Activated CD8-positive, alpha-beta T cell treated with anti-CD3 and anti-CD28 coated beads for 36 hours (primary cell): Measurements from ENCODE around the gene LARGE1. TPM values are rescaled to one million over a fixed set of nuclear protein-coding genes. Genes with fewer than 3 reads are reported as not detected.

Source experiments
- ATAC-seq: fragments of 200-7000 bp; cut with Tn5 transposase; one replicate; pipeline ENCODE4 v1.10.0; 2021; ENCODE audit warnings: mild to moderate bottlenecking, moderate library complexity
- CTCF ChIA-PET: fragments of 350-600 bp; sonication (Branson Sonifier 250); formaldehyde crosslinking; loops from one replicate; lab custom pipeline; 2021; ENCODE audit warnings: antibody characterized with exemption; lab: Charles Lee
- POLR2A ChIA-PET: fragments of 350-600 bp; sonication (Branson Sonifier 250); formaldehyde crosslinking; loops from one replicate; lab custom pipeline; 2021; ENCODE audit warnings: antibody characterized with exemption; lab: Charles Lee
- DNase-seq: peaks from one replicate; pipeline ENCODE4 v3.0.0-alpha.2; 2020
- H3K27ac Mint-ChIP-seq: one replicate; pipeline ENCODE4 v1.8.0; 2021; ENCODE audit warnings: mild to moderate bottlenecking, mixed read lengths
- H3K27me3 Mint-ChIP-seq: one replicate; pipeline ENCODE4 v1.8.0; 2021; ENCODE audit warnings: mixed read lengths
- H3K36me3 Mint-ChIP-seq: one replicate; pipeline ENCODE4 v1.8.0; 2021; ENCODE audit warnings: low read depth, mixed read lengths
- H3K4me1 Mint-ChIP-seq: one replicate; pipeline ENCODE4 v1.8.0; 2021; ENCODE audit warnings: low read depth, mixed read lengths
- H3K4me3 Mint-ChIP-seq: one replicate; pipeline ENCODE4 v1.8.0; 2021; ENCODE audit warnings: mild to moderate bottlenecking, moderate library complexity, mixed read lengths
- H3K9me3 Mint-ChIP-seq: one replicate; pipeline ENCODE4 v1.8.0; 2021; ENCODE audit warnings: mixed read lengths
- intact Hi-C: fragments of 100-400 bp; cut with micrococcal nuclease; formaldehyde crosslinking; loops from one replicate; pipeline ENCODE4 v1.10.0; 2022
- total RNA-seq, 2 experiments: library from RNA; stranded (reverse); gene quantifications; one replicate each; pipeline ENCODE4 v1.2.3, GENCODE V29; 2021
- TF ChIP-seq, protein P1 (sequence below): fragments of 200-600 bp; IDR thresholded peaks from one replicate; pipeline ENCODE4 v1.8.0; 2022; ENCODE audit warnings: antibody characterized with exemption, mild to moderate bottlenecking

The LARGE1 gene
- total RNA-seq, 2 experiments from 2014 or later = 0.31 to 0.32 TPM

DNA sequence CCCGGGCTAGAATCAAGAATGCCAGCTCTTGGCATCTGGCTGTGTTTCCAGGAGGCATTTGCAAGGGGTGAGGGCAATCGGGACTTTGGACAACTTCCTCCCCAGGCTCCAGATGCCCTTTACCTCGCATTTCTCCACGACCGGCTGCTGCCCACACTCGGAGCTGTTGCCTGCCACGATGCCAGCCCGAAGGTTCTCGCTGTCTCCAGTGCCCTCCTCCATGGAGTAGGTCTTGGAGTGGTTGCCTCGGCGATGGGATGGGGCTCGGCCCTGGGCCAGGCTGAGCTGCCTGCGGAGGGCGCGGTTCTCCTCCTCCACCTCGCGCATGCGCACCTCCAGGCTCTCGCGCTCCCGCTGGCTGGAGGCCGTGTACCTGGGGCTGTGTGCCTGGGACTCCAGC, 270.0 kb downstream of the LARGE1 start:
- Mint-ChIP-seq H3K36me3 (no peaks in the 10 kb centered on the region), H3K4me1 (no peaks in the 10 kb centered on the region), H3K4me3 (no peak overlapping the region), H3K27ac (no peak overlapping the region), H3K9me3 (peaks cover 15% of the 10 kb centered on the region), H3K27me3 (no peaks in the 10 kb centered on the region)
- ChIA-PET CTCF (no interaction called here), POLR2A (no interaction called here)
- TF ChIP-seq, protein P1, sequence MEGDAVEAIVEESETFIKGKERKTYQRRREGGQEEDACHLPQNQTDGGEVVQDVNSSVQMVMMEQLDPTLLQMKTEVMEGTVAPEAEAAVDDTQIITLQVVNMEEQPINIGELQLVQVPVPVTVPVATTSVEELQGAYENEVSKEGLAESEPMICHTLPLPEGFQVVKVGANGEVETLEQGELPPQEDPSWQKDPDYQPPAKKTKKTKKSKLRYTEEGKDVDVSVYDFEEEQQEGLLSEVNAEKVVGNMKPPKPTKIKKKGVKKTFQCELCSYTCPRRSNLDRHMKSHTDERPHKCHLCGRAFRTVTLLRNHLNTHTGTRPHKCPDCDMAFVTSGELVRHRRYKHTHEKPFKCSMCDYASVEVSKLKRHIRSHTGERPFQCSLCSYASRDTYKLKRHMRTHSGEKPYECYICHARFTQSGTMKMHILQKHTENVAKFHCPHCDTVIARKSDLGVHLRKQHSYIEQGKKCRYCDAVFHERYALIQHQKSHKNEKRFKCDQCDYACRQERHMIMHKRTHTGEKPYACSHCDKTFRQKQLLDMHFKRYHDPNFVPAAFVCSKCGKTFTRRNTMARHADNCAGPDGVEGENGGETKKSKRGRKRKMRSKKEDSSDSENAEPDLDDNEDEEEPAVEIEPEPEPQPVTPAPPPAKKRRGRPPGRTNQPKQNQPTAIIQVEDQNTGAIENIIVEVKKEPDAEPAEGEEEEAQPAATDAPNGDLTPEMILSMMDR = no peak
- intact Hi-C loops = no loop called here
- no peak for DNase-seq
- ATAC-seq = no peak

DNA sequence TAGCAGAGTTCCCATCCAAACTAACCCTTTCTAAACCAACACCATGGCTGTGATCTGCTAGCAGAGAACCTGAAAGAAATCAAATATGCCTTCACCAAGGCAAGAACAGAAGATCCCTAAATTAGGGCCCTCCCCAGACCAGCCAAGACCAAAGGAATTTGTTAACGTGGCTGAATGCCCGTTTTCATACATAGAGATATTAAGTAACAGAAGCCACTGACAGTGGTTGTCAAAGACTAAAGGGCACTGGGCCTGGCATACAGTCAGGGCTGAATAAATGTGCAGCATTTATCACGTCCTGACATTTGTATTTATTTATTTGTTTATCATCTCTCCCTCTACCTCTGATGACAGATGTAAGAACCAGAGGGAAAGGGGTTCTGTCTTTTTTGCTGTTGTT, 271.8 kb downstream of the LARGE1 start:
- POLR2A ChIA-PET = no interaction called here
- no peak for DNase-seq
- intact Hi-C loops = no loop called here
- CTCF ChIA-PET = no interaction called here
- Mint-ChIP-seq H3K27ac (no peak overlapping the region), H3K9me3 (peaks cover 10% of the 10 kb centered on the region), H3K36me3 (no peaks in the 10 kb centered on the region), H3K4me1 (no peaks in the 10 kb centered on the region), H3K4me3 (no peak overlapping the region), H3K27me3 (no peaks in the 10 kb centered on the region)
- TF ChIP-seq, protein P1 = no peak
- no peak for ATAC-seq

DNA sequence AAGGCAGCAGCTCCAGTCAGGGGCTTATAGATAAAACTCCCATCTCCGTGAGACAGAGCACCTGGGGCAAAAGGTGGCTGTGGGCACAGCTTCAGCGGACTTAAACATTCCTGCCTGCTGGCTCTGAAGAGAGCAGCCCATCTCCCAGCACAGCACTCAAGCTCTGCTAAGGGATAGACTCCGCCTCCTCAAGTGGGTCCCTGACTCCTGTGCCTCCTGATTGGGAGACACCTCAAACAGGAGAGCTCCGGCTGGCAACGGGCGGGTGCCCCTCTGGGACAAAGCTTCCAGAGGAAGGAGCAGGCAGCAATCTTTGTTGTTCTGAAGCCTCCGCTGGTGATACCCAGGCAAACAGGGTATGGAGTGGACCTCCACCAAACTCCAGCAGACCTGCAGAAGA, 279.4 kb downstream of the LARGE1 start:
- Mint-ChIP-seq H3K27ac (no peak overlapping the region), H3K36me3 (no peaks in the 10 kb centered on the region), H3K4me1 (no peaks in the 10 kb centered on the region), H3K4me3 (no peak overlapping the region), H3K27me3 (no peaks in the 10 kb centered on the region), H3K9me3 (peaks cover under 1% of the 10 kb centered on the region)
- no peak for DNase-seq
- intact Hi-C loops = no loop called here
- ChIA-PET CTCF (no interaction called here), POLR2A (no interaction called here)
- no peak for ATAC-seq
- TF ChIP-seq, protein P1 = no peak

DNA sequence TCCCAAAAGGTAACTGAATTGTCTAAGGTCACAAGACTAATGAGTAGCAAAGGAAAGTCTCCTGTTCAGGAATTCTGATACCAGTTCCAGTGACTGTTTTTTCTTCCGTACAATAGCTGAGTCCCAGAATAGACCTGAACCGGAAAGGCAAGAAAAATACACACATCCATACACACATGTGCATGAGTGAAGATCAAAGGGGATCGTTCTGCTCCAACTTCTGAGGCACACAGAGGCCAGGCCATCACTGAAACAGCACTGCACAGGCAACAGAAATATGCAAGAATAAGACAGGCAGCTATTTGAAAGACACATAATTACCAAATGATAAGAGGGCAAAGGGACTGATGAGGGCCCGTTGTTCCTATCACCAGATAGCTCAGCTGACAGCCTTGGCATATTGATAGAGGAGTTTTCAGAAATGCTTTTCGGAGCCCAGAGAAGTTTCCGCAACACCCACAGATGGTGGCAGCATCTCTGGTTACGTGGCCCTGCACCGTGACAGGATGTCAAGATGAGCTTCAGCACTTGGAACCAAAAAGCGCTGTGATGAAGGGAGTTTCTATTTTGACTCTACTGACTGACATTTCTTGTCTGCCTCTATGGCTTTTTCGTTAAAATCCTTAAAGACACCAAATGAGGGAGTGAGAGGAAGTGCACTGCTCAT, 280.6 kb downstream of the LARGE1 start:
- H3K4me1 Mint-ChIP-seq = no peaks in the 10 kb centered on the region
- no peak overlapping the region for H3K27ac Mint-ChIP-seq
- no peak for ATAC-seq
- no peak overlapping the region for H3K4me3 Mint-ChIP-seq
- ChIA-PET POLR2A (no interaction called here), CTCF (no interaction called here)
- no peaks in the 10 kb centered on the region for H3K27me3 Mint-ChIP-seq
- H3K36me3 Mint-ChIP-seq = no peaks in the 10 kb centered on the region
- no peak for DNase-seq
- intact Hi-C loops = no loop called here
- TF ChIP-seq, protein P1 = no peak
- H3K9me3 Mint-ChIP-seq = no peaks in the 10 kb centered on the region

DNA sequence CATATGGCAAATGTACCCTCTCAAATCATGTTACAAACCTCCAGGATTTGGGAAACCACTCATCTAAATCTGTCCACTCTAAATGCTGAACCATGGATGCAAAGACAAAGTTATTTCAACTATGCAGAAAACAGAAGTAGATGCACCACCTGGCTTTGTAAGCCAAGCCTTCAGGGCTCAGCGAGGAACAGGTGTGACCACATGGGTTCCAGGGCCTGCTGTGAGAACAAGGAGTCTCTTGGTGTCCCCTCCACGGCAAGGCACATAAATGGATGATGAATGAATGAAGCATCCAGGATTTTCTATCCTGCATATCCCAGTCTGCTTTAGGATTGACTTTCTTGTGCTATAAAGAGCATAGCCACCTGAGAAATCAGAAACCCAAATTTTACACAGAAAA, 284.5 kb downstream of the LARGE1 start:
- intact Hi-C loops = no loop called here
- Mint-ChIP-seq H3K27me3 (no peaks in the 10 kb centered on the region), H3K4me3 (no peak overlapping the region), H3K27ac (no peak overlapping the region), H3K36me3 (no peaks in the 10 kb centered on the region), H3K9me3 (peaks cover 2% of the 10 kb centered on the region), H3K4me1 (no peaks in the 10 kb centered on the region)
- ATAC-seq (no peak), DNase-seq (no peak)
- ChIA-PET POLR2A (no interaction called here), CTCF (no interaction called here)
- TF ChIP-seq, protein P1 = no peak
